GM12878 (cell line): ENCODE measurements around the gene RAPGEF1. TPM values are rescaled to one million over a fixed set of nuclear protein-coding genes. Genes with fewer than 3 reads are reported as not detected.

Experiments
- ATF7 ChIP-seq: fragments of 450-650 bp; IDR thresholded peaks from 2 replicates; pipeline ENCODE4 v1.6.1; 2016; ENCODE audit warnings: low read depth, mild to moderate bottlenecking
- BCL11A ChIP-seq: IDR thresholded peaks from 2 replicates; pipeline ENCODE4 v1.6.1; 2011; ENCODE audit warnings: low read depth, low read length
- CBFB ChIP-seq: IDR thresholded peaks from 2 replicates; pipeline ENCODE4 v1.6.1; 2016; ENCODE audit warnings: antibody characterized with exemption, low read depth
- CEBPB ChIP-seq, 2 experiments: fragments of 150-350 bp in 1 of 2; IDR thresholded peaks; 2 replicates each; pipeline ENCODE4 v1.6.1; 2012 to 2014; ENCODE audit warnings: low read depth in 2 of 2, low read length in 2 of 2, borderline replicate concordance in 1 of 2, inconsistent platforms in 1 of 2
- CREM ChIP-seq: IDR thresholded peaks from 2 replicates; pipeline ENCODE4 v1.6.1; 2014; ENCODE audit warnings: antibody characterized with exemption, low read depth
- EP300 ChIP-seq, 2 experiments: fragments of 150-350 bp in 1 of 2; IDR thresholded peaks; 2 replicates each; pipeline ENCODE4 v1.6.1; 2011 to 2012; ENCODE audit warnings: low read depth in 2 of 2, low read length in 2 of 2, borderline replicate concordance in 1 of 2, improper control_type of control experiment in 1 of 2, inconsistent platforms in 1 of 2; ENCODE audit not compliant: control insufficient read depth in 1 of 2
- ESRRA ChIP-seq: IDR thresholded peaks from 2 replicates; pipeline ENCODE4 v1.6.1; 2012; ENCODE audit warnings: mild to moderate bottlenecking, low read length, improper control_type of control experiment
- IKZF1 ChIP-seq: fragments of 450-650 bp; conservative IDR thresholded peaks from 2 replicates; pipeline ENCODE4 v1.6.1; 2017; ENCODE audit warnings: antibody characterized with exemption, mild to moderate bottlenecking
- IKZF2 ChIP-seq, 2 experiments: fragments of 450-650 bp; IDR thresholded peaks; 2 replicates each; pipeline ENCODE4 v1.6.1; 2017; ENCODE audit warnings: mild to moderate bottlenecking in 2 of 2, moderate library complexity in 2 of 2
- MAX ChIP-seq: IDR thresholded peaks from 2 replicates; pipeline ENCODE4 v1.6.1; 2012; ENCODE audit warnings: low read depth, low read length, improper control_type of control experiment
- MLLT1 ChIP-seq: fragments of 450-650 bp; IDR thresholded peaks from 2 replicates; pipeline ENCODE4 v1.6.1; 2016; ENCODE audit warnings: mild to moderate bottlenecking
- MXI1 ChIP-seq: fragments of 150-350 bp; IDR thresholded peaks from 2 replicates; pipeline ENCODE4 v1.6.1; 2011; ENCODE audit warnings: low read depth, mild to moderate bottlenecking, inconsistent platforms, low read length, improper control_type of control experiment
- NKRF ChIP-seq: fragments of 450-650 bp; conservative IDR thresholded peaks from 2 replicates; pipeline ENCODE4 v1.6.1; 2017; ENCODE audit warnings: mild to moderate bottlenecking, moderate library complexity
- NR2C2 ChIP-seq: IDR thresholded peaks from 2 replicates; pipeline ENCODE4 v1.6.1; 2011; ENCODE audit warnings: borderline replicate concordance, low read depth; ENCODE audit not compliant: control insufficient read depth, insufficient read length
- PAX5 ChIP-seq: IDR thresholded peaks from 2 replicates; pipeline ENCODE4 v1.6.1; 2011; ENCODE audit warnings: low read depth, low read length, borderline replicate concordance
- PML ChIP-seq: IDR thresholded peaks from 2 replicates; pipeline ENCODE4 v1.6.1; 2012; ENCODE audit warnings: low read length, inconsistent platforms
- POLR2AphosphoS5 ChIP-seq: IDR thresholded peaks from 2 replicates; pipeline ENCODE4 v1.6.1; 2011; ENCODE audit warnings: mild to moderate bottlenecking, low read length, inconsistent platforms
- SIN3A ChIP-seq: IDR thresholded peaks from 2 replicates; pipeline ENCODE4 v1.6.1; 2012; ENCODE audit warnings: low read depth, low read length, improper control_type of control experiment
- SPI1 ChIP-seq: IDR thresholded peaks from 2 replicates; pipeline ENCODE4 v1.6.1; 2011; ENCODE audit warnings: low read depth, mild to moderate bottlenecking, low read length, moderate library complexity, borderline replicate concordance; ENCODE audit not compliant: insufficient read depth
- TAF1 ChIP-seq: IDR thresholded peaks from 2 replicates; pipeline ENCODE4 v1.6.1; 2011; ENCODE audit warnings: mild to moderate bottlenecking, low read depth, low read length, borderline replicate concordance
- ZBTB33 ChIP-seq: fragments of 450-650 bp; IDR thresholded peaks from 2 replicates; pipeline ENCODE4 v1.6.1; 2017; ENCODE audit warnings: mild to moderate bottlenecking
- ZNF217 ChIP-seq: fragments of 450-650 bp; IDR thresholded peaks from 2 replicates; pipeline ENCODE4 v1.6.1; 2017; ENCODE audit warnings: antibody characterized with exemption, mild to moderate bottlenecking
- ZNF622 ChIP-seq: fragments of 450-650 bp; IDR thresholded peaks from 2 replicates; pipeline ENCODE4 v1.6.1; 2017; ENCODE audit warnings: mild to moderate bottlenecking, inconsistent platforms
- polyA plus RNA-seq, 11 experiments: library from polyadenylated mRNA; depleted of rRNA in 4 of 11; unstranded in 6 of 11; stranded (reverse) in 5 of 11; fragments of >200 nt; fragmentation: Nextera tagmentation in 4 of 11; fragmentation: Illumina TruSeq in 1 of 11; extraction: Ambion mirVana in 4 of 11; extraction: Trizol in 1 of 11; gene quantifications; 1 replicate in 1 of 11; 2 replicates in 10 of 11; pipeline versions ENCODE4 v1.2.1 to v1.2.3, GENCODE V29; 2011 to 2016; ENCODE audit warnings: inconsistent platforms in 2 of 11, missing spikeins in 2 of 11, low read depth in 1 of 11
- total RNA-seq, 4 experiments: library from RNA; depleted of rRNA in 3 of 4; stranded (reverse); fragments of >200 nt in 3 of 4; fragmentation: Illumina TruSeq in 1 of 4; extraction: Trizol in 1 of 4; gene quantifications; 2 replicates each; pipeline versions ENCODE4 v1.2.1 to v1.2.3, GENCODE V29; 2013 to 2021

The RAPGEF1 gene
- total and polyA plus RNA-seq, 10 of the 15 experiments (the other 5 are each of a cell fraction or from before 2014, with no cell fraction given): 0.42 to 113 (median 45.9) TPM

GRCh38 chr9:131732636-131733289, 7.1 kb downstream of the RAPGEF1 start (continued):
- TF ChIP-seq MLLT1: peak; percentile 17; the same call in 1 of the 2 replicates
- TF ChIP-seq EP300 (IDR thresholded peaks at IDR 0.05; ENCODE audit: borderline replicate concordance in 1 of 2, control insufficient read depth in 1 of 2, low read depth in 2 of 2, low read length in 2 of 2): peak; percentile 4 to 44; a peak in 1 of 4 replicates
- no peak for TF ChIP-seq CBFB
- no peak for TF ChIP-seq ESRRA
- 0 out of 2 replicates have a peak, but pooled peaks have one; percentile 30 for TF ChIP-seq TAF1
- TF ChIP-seq MAX: 0 out of 2 replicates have a peak, but pooled peaks have one; percentile 42
- TF ChIP-seq CEBPB (IDR thresholded peaks at IDR 0.05; ENCODE audit: borderline replicate concordance in 1 of 2, low read depth in 2 of 2, low read length in 2 of 2): no peak
- no peak for TF ChIP-seq ZNF622
- TF ChIP-seq ZNF217: no peak
- no peak for TF ChIP-seq NR2C2
- no peak for TF ChIP-seq ZBTB33
- TF ChIP-seq SIN3A: 0 out of 2 replicates have a peak, but pooled peaks have one; percentile 4
- peak; percentile 70; the same call in 1 of the 2 replicates for TF ChIP-seq SPI1
- TF ChIP-seq NKRF: peak; percentile 35; the same call in 1 of the 2 replicates
- peak; percentile 35 to 59; a peak in 3 of 4 replicates for TF ChIP-seq IKZF2 (IDR thresholded peaks at IDR 0.05)
- TF ChIP-seq MXI1: peak; percentile 60
- TF ChIP-seq CREM: peak; percentile 29; the same call in 1 of the 2 replicates
- no peak for TF ChIP-seq PML
- peak; percentile 45 for TF ChIP-seq IKZF1
- peak; percentile 73; the same call in 1 of the 2 replicates for TF ChIP-seq BCL11A
- no peak for TF ChIP-seq POLR2AphosphoS5
- TF ChIP-seq PAX5: peak; percentile 54; the same call in 1 of the 2 replicates
- TF ChIP-seq ATF7: peak; percentile 83
